Brain microvascular endothelial cell (primary cell): Measurements from ENCODE around the gene PDCD7.

Experiments
- DNase-seq: peaks from one replicate; pipeline ENCODE4 v3.0.0-alpha.2; 2020
- H3K27ac ChIP-seq: fragments of 250-450 bp; sonication (Bioruptor Pico); 2 replicates; pipeline ENCODE4 v1.5.1; 2020; ENCODE audit warnings: mild to moderate bottlenecking, moderate library complexity
- H3K27me3 ChIP-seq: fragments of 250-450 bp; sonication (Bioruptor Pico); replicated peaks from 2 replicates; pipeline ENCODE4 v1.5.1; 2020; ENCODE audit warnings: mild to moderate bottlenecking
- H3K36me3 ChIP-seq: fragments of 250-450 bp; sonication (Bioruptor Pico); replicated peaks from 2 replicates; pipeline ENCODE4 v1.5.1; 2020; ENCODE audit warnings: mild to moderate bottlenecking
- H3K4me3 ChIP-seq: 2 replicates; pipeline ENCODE4 v1.5.1; 2011; ENCODE audit warnings: low read depth, mild to moderate bottlenecking, control low read depth, low read length, moderate library complexity
- in situ Hi-C: cut with HindIII; loops from 2 replicates; pipeline ENCODE4 v1.10.0; 2017; ENCODE audit warnings: low sequenced_read_pairs, low pct_ligation_motif_present
- TF ChIP-seq, protein P1 (sequence below): IDR thresholded peaks from 2 replicates; pipeline ENCODE4 v1.5.1; 2011; ENCODE audit warnings: low read depth, mild to moderate bottlenecking, moderate library complexity, low read length, control low read depth, inconsistent platforms; ENCODE audit errors: missing control alignments

PDCD7 gene

DNA sequence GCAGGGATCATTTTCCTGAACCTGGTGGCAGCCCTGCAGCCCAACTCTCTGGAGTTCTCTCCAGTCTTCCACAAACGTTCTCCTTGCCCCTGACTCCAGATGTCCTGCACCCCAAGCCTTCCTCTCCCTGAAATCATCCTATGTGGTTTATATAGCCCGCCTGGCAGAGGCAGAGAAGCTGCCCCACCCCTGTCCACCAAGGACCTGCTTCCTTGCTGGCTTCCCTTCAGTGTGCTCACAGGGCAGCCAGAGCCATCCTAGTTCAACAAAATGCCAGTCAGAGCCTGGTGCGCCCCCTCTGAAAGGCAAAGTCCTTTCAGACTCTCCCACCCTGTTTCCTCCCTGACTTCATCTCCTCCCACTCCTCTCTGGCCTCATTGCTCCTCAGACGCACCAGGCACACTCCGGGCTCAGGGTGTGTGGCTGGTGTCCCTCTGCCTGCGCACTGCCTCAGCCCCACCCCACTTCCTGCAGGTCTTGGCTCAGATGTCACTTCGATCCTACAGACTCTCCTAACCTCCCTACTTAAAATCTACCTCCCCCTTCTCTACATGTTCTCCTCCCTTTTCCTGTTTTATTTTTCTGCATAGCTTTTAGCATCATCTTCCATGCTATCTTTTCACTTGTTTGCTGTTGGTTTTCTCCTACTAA lies 51.2 kb downstream of the PDCD7 start:
- no peak overlapping the region for H3K4me3 ChIP-seq
- no peak for DNase-seq
- TF ChIP-seq, protein P1, sequence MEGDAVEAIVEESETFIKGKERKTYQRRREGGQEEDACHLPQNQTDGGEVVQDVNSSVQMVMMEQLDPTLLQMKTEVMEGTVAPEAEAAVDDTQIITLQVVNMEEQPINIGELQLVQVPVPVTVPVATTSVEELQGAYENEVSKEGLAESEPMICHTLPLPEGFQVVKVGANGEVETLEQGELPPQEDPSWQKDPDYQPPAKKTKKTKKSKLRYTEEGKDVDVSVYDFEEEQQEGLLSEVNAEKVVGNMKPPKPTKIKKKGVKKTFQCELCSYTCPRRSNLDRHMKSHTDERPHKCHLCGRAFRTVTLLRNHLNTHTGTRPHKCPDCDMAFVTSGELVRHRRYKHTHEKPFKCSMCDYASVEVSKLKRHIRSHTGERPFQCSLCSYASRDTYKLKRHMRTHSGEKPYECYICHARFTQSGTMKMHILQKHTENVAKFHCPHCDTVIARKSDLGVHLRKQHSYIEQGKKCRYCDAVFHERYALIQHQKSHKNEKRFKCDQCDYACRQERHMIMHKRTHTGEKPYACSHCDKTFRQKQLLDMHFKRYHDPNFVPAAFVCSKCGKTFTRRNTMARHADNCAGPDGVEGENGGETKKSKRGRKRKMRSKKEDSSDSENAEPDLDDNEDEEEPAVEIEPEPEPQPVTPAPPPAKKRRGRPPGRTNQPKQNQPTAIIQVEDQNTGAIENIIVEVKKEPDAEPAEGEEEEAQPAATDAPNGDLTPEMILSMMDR = no peak
- H3K36me3 ChIP-seq = no peaks in the 10 kb centered on the region
- in situ Hi-C loops = no loop called here
- H3K27ac ChIP-seq = no peak overlapping the region
- peaks cover 5% of the 10 kb centered on the region for H3K27me3 ChIP-seq

DNA sequence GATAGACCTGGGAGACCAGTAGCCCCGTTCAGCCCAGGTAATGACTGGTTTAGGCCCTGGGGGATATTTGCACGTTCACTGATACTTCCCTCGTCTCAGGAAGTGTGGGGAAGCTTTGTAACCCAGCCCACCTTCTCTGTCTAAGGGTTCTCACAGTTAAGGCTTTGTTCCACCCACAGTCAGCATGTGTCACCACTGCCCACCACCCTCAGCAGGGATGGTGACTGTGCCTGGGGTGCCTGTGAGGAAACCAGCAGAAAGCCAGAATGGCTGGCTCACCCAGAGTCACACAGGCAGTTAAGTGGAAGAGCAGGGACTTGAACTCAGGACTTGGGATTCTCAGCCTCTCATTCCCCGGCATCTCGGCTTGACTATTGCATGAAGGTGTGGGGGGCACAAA lies 51.9 kb downstream of the PDCD7 start:
- no peak for DNase-seq
- Histone ChIP-seq H3K27ac (no peak overlapping the region), H3K27me3 (peaks cover 5% of the 10 kb centered on the region), H3K4me3 (no peak overlapping the region), H3K36me3 (no peaks in the 10 kb centered on the region)
- in situ Hi-C loops = no loop called here
- TF ChIP-seq, protein P1 = no peak

DNA sequence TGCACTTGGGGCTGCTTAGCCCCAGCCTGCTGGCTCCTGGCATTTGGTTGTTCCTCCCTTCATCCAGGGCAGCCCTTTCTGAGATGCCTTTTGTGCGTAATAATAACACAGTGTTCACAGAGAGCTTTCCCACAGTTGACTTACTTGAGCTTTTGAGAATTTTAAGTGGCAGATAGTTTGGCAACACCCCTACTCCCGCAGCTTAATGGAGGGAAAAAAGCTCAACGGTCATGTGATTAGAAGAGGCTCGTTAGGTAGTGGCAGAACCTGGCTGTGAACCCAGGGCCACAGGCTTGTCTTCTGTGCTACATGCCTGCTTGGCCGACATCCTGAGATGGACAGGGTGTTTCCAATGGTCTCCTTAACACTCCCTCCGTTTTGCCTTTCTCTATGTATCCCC lies 52.3 kb downstream of the PDCD7 start:
- H3K4me3 ChIP-seq = no peak overlapping the region
- no peak overlapping the region for H3K27ac ChIP-seq
- H3K27me3 ChIP-seq = peaks cover 5% of the 10 kb centered on the region
- TF ChIP-seq, protein P1 = no peak
- in situ Hi-C loops = no loop called here
- H3K36me3 ChIP-seq = no peaks in the 10 kb centered on the region
- DNase-seq = no peak

DNA sequence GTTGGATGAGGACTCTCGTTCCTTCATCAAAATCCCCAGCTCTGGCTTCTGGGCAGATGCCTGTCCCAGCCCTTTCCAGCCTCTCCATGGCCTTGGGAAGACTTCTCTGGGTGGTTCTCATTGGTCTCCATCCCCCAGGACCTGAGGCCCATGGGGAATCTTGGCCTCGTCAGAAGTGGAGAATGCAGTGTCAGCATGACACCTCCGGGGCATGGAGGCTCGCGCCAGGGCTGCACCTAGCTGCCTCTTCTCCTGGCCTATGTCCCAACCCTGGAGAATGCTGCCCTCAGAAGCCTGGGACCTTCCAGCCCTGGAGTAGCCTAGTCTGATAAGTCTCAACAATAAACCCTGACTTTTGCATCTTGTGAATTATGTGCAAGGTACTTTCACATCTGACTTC lies 54.0 kb downstream of the PDCD7 start:
- H3K27ac ChIP-seq = no peak overlapping the region
- in situ Hi-C loops = no loop called here
- H3K4me3 ChIP-seq = no peak overlapping the region
- no peaks in the 10 kb centered on the region for H3K36me3 ChIP-seq
- DNase-seq = no peak
- TF ChIP-seq, protein P1 = no peak
- H3K27me3 ChIP-seq = peaks cover 5% of the 10 kb centered on the region

DNA sequence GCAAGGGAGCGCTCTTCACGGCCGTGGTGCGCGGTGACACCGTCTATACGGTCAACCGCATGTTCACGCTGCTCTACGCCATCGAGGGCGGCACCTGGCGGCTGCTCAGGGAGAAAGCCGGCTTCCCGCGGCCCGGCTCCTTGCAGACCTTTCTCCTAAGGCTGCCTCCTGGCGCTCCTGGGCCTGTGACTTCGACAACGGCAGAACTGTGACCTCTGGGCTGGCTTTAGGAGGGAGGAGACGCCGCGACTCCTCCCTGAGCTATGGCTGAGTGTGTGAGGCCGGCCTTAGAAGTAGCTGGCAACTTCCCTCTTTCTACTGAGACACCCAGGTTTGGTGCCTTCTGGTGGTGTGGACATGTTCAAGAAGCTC lies 55.6 kb downstream of the PDCD7 start:
- TF ChIP-seq, protein P1 = peak; percentile 77
- H3K27me3 ChIP-seq = peaks cover 5% of the 10 kb centered on the region
- no peaks in the 10 kb centered on the region for H3K36me3 ChIP-seq
- no peak overlapping the region for H3K27ac ChIP-seq
- in situ Hi-C loops = no loop called here
- H3K4me3 ChIP-seq = no peak overlapping the region
- DNase-seq = peak; percentile 12
